SKM-1 treated with dmso at 0.1 percent for 144 hours (cell line): ENCODE measurements around the gene ADGRE1.

ENCODE experiments used
- DNase-seq: peaks from one replicate; lab custom pipeline; 2025; ENCODE audit not compliant: unreplicated experiment; lab: John Stamatoyannopoulos, UW

The ADGRE1 gene

GRCh38 chr19:6873708-6874431, 13.5 kb upstream of the ADGRE1 start:
- DNase-seq, result no peak

DNA sequence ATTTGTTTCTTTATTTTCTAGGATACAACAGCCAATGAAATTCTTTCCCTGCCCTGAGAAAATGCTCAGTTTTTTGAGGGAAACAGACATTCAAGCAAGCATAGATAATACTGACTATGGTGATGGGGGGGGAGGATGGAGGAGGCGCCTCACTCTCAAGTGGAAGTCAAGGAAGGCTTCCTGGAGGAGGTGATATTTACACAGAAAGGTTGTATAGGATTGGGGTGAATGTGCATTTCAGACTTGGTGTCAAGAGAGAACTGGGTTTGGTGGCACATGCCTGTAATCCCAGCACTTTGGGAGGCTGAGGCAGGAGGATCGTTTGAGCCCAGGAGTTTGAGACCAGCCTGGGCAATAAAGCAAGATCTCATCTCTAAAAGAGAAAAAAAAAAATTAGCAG, 12.2 kb upstream of the ADGRE1 start:
- DNase-seq, result no peak

DNA sequence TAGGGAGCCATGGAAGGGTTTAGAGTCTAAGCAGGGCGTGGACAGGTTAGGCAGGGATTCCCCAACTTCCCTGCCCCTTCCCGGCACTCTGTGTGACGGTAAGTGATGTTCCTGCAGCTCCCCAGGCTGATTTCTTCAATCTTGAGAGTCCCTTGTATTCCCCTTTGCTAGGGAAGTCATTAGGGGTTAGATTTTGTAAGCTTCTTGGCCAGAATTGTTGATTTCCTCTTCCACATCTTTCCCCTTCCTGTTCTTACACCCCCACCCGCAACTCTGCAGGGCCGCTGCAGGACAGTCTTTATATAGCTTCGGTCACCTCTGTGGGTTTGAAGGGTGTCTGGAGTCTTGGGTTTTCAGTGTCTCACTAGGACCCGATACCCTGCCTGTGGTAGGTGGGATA, 10.6 kb upstream of the ADGRE1 start:
- peak; percentile 88 for DNase-seq

GRCh38 chr19:6877766-6878165, 9.6 kb upstream of the ADGRE1 start:
- no peak for DNase-seq

- peak; percentile 41 for DNase-seq
These were observed 992 bp upstream of the ADGRE1 start for GRCh38 chr19:6886277-6886897.

DNA sequence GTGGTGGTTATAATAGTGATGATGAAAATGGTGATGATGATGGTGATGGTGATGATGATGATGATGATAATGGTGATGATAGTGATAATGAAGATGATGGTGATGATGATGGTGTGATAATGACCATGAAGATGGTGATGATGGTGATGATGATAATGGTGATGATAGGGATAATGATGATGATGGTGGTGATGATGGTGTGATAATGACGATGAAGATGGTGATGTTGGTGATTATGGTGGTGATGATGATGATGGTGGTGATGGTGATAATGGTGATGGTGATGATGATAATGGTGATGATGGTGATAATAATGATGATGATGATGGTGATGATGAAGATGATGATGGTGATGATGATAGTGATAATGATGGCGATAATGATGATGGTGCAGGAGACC, 1.6 kb downstream of the ADGRE1 start:
- DNase-seq, result no peak

GRCh38 chr19:6890401-6890913, 3.1 kb downstream of the ADGRE1 start:
- no peak for DNase-seq

- no peak for DNase-seq
These were observed 3.6 kb downstream of the ADGRE1 start for GRCh38 chr19:6890938-6891337.

- peak; percentile 91 for DNase-seq
These were observed 4.5 kb downstream of the ADGRE1 start for GRCh38 chr19:6891761-6892385.

GRCh38 chr19:6894313-6894712, 6.9 kb downstream of the ADGRE1 start:
- DNase-seq, result no peak

GRCh38 chr19:6903446-6903845, 16.1 kb downstream of the ADGRE1 start:
- DNase-seq, result no peak

GRCh38 chr19:6906559-6907060, 19.2 kb downstream of the ADGRE1 start:
- no peak for DNase-seq

DNA sequence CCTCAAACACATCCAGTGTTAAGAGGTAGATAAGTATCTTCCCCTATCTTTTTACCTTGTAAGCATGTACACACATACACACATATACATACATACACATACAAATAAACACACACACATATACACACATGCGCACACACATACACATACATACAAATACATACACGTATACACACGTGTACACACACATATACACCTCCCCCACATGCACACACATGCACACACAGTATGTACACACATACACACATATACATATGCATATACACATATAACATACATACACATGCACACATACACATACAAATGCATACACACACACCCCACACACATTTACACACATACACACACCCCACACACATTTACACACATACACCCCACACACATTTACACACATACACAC, 24.1 kb downstream of the ADGRE1 start:
- DNase-seq, result no peak

GRCh38 chr19:6914321-6914720, 26.9 kb downstream of the ADGRE1 start:
- DNase-seq, result no peak

GRCh38 chr19:6916952-6917351, 29.6 kb downstream of the ADGRE1 start:
- no peak for DNase-seq

GRCh38 chr19:6925386-6925785, 38.0 kb downstream of the ADGRE1 start:
- no peak for DNase-seq

DNA sequence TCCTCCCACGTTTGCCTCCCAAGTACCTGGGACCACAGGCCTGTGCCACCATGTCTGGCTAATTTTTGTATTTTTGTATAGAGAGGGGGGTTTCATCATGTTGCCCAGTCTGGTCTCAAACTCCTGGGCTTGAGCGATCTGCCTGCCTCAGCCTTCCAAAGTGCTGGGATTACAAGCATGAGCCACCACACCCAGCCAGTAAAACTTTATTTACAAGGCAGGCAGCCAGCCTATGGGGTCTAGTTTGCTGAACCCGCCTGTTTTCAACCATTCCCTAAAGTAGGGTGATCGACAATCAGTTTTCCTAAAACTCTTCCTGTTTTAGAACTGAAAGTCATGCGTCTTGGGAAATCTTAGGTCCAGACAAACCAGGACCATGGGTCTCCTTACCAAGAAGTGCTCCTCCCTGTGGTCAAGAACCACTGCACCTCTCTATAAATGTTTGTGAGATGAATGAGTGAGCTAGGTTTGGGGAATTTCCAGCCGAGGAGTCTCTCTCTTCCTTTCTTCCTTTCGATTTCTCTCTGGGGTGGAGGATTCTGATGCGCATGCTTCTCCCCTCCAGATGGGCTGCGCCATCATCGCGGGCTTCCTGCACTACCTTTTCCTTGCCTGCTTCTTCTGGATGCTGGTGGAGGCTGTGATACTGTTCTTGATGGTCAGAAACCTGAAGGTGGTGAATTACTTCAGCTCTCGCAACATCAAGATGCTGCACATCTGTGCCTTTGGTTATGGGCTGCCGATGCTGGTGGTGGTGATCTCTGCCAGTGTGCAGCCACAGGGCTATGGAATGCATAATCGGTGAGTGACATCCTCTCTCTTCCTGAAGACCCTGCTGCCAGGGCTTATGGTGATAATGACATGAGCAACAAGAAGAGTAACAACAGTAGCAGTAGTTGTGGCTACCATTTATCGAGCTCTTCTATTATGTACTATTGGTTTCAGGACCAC, 38.7 kb downstream of the ADGRE1 start:
- no peak for DNase-seq

GRCh38 chr19:6930190-6930589, 42.8 kb downstream of the ADGRE1 start:
- no peak for DNase-seq

- DNase-seq, result no peak
These were observed 47.7 kb downstream of the ADGRE1 start for GRCh38 chr19:6935069-6935468.

DNA sequence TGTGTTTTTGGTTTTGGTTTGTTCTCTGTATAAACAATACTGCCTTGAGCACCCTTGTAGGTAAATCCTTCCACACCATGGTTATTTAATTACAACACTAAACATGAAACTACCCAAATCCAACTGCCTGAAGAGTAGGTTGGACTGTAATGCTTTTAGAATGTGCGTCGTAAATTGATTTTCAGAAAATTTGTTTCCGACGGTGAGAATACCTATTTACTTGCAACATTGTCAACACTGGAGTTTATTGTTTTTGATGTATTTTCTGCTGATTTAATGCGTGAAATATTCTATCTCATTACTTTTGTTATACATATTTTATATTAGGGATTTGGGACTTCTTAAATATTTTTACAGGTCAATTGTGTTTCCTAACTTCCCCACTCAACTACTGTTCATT, 48.2 kb downstream of the ADGRE1 start:
- DNase-seq, result no peak

GRCh38 chr19:6945733-6946132, 58.4 kb downstream of the ADGRE1 start:
- no peak for DNase-seq
